GM12878 (cell line): ENCODE results near the gene CRTC1.

Experiments
- ATF3 ChIP-seq: IDR thresholded peaks from 2 replicates; pipeline ENCODE4 v1.6.1; 2011; ENCODE audit warnings: low read depth, mild to moderate bottlenecking, low read length, moderate library complexity, borderline replicate concordance; ENCODE audit errors: extremely low read depth
- CTCF ChIP-seq, 3 experiments: IDR thresholded peaks in 2 of 3; conservative IDR thresholded peaks in 1 of 3; 2 replicates each; pipeline ENCODE4 v1.5.1; 2011; ENCODE audit warnings: low read depth in 3 of 3, low read length in 3 of 3, mild to moderate bottlenecking in 3 of 3, control low read depth in 2 of 3, moderate library complexity in 2 of 3, inconsistent platforms in 1 of 3, mixed read lengths in 1 of 3; ENCODE audit not compliant: control insufficient read depth in 2 of 3, insufficient read depth in 1 of 3; ENCODE audit errors: extremely low read depth in 1 of 3
- KAT2A ChIP-seq: conservative IDR thresholded peaks from 2 replicates; pipeline ENCODE4 v1.6.1; 2011; ENCODE audit warnings: low read depth, low read length; ENCODE audit not compliant: control insufficient read depth
- MTA3 ChIP-seq: IDR thresholded peaks from 2 replicates; pipeline ENCODE4 v1.6.1; 2012; ENCODE audit warnings: low read length, inconsistent platforms, borderline replicate concordance
- NFIC ChIP-seq: IDR thresholded peaks from 2 replicates; pipeline ENCODE4 v1.6.1; 2012; ENCODE audit warnings: low read depth, mild to moderate bottlenecking, inconsistent platforms, low read length, moderate library complexity
- POLR2AphosphoS5 ChIP-seq: IDR thresholded peaks from 2 replicates; pipeline ENCODE4 v1.6.1; 2011; ENCODE audit warnings: mild to moderate bottlenecking, low read length, inconsistent platforms
- RFX5 ChIP-seq: IDR thresholded peaks from 2 replicates; pipeline ENCODE4 v1.6.1; 2011; ENCODE audit warnings: low read depth, low read length, improper control_type of control experiment
- ZNF274 ChIP-seq: IDR thresholded peaks from one replicate; pipeline ENCODE4 v1.8.0; 2011; ENCODE audit not compliant: insufficient read length, insufficient read depth

DNA sequence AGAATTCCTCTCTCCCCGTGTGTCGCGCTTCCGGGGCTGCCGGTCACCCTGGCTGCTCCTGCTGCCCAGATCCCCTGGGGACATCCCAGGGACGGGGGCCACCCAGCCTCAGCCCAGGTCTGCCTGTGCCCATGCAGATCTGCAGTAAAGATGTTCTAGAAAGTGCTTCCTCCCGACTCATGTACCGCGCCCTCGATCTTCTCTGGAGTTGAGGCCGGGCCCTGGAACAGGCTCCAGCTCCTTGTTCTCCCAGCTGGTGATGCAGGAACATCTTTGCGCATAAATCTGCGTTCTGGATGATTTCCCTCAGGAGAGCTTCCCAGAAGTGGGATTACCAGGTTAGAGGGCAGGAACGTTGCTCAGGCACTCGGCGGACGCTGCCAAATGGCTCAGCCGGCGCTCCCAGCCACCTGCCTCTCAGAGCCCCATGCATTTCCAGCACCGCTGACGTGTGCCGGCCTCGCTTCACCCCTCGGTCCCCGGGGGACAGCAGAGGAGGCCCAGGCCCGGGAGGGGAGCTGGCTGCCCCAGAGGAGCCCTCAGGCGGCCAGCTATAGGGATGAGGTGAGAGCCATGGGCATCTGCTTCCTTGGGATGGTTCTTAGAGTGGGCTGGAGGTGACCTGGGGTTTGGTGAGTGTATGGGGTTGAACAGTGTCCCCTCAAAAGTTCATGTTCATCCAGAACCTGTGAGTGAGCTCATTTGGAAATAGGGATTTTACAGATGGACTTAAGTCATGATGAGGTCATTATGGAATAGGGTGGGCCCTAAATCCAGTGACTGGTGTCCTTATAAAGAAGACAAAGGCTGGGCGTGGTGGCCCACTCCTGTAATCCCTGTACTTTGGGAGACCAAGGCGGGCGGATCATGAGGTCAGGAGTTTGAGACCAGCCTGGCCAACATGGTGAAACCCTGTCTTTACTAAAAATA, 42.6 kb downstream of the CRTC1 start:
- no peak for TF ChIP-seq POLR2AphosphoS5
- TF ChIP-seq ATF3, result no peak
- TF ChIP-seq KAT2A, result no peak
- TF ChIP-seq CTCF (IDR thresholded peaks at IDR 0.05 in 2 of 3, conservative IDR thresholded peaks at IDR 0.05 in 1 of 3; ENCODE audit: control insufficient read depth in 2 of 3, extremely low read depth in 1 of 3, insufficient read depth in 1 of 3, low read depth in 3 of 3, low read length in 3 of 3), result no peak
- no peak for TF ChIP-seq MTA3
- TF ChIP-seq NFIC, result no peak
- TF ChIP-seq ZNF274, result no peak
- TF ChIP-seq RFX5, result no peak
